Activated CD4-positive, alpha-beta T cell treated with anti-CD3 and anti-CD28 coated beads for 4 hours (primary cell): ENCODE results near the gene HOXC10.

Experiments used
- DNase-seq, 2 donors: peaks; one replicate each; pipeline ENCODE4 v3.0.0-alpha.2; 2020

Gene HOXC10

DNA sequence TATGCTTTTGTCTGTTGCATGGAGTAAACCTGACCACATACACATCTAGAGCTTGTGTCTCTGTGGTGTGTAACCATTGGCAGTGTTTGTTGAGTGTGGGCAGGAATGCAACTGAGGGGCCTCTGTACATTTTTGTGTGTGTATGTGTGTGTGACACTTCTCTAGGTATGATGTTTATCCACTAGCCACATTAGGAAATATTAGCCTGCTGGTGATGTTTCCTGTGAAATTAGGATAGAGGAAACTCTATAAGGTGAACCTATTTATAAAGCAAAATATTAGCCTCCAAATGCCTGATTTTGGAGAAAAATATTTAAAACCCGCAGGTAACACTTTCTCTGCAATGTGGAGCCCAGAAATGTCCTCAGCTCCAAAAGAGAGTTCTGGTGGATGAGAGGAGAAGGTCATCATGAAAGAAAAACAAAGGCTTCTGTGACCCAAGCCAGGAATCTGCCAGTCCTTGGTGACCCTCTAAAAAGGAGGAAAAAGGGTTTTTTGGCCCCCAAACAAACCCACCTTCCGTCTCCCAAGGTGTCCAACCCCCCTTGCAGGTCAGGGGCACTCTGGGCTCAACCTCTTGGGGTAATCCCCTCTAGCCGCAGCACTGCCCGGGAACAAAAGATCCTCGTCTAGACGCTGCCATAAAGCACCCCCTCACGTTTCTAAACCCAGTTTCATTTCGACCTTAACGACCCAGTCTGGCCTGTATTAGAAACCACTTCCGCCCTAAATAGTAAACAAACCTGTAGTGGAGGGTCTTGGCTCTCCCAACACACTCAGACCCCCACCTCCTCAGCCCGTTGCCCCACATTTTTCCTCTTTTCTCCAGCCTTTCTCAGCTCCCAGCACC lies 7.1 kb upstream of the HOXC10 start:
- no peak for DNase-seq

DNA sequence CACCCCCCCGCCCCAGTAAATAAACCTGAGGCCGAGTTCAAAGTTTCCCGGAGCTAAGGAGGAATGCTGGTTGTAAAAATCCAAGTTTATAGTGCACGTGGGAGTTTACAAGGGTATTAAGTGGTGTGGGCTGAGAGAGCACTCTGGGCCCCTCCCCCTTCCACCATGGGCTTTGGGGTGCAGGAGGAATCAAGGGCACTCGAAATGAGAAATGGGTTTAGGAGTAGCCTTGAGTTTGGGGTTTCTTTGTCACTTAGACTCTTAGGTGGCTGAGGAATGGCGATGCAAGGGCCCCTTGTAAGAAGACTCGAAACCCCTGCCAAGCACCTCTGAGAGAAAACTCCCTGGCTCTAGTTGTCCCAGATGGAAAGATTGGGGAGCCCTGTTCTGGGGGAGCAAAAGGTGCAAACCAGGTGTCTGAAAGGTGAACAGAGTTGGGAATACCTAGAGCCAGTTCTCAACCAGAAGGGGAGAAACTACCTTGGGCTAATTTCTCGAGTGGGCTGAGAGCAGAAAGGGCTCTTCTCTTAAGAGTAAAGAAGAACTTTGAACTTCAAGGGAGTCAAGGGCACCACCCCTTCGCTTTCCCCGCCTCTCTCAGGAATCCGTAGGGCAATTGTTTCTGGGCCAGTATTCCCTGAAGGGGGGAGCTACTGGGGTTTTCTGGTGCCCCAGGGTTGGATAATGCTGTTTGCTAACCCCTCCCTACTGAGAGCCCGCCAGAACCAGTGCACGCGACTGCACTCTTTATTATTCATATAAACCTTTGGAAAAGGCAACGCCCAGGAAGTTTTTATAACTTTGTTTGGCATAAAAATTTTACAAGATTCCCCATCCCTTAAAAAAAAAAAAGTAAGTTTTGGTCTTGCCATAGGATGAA lies 6.2 kb upstream of the HOXC10 start:
- DNase-seq, result no peak

DNA sequence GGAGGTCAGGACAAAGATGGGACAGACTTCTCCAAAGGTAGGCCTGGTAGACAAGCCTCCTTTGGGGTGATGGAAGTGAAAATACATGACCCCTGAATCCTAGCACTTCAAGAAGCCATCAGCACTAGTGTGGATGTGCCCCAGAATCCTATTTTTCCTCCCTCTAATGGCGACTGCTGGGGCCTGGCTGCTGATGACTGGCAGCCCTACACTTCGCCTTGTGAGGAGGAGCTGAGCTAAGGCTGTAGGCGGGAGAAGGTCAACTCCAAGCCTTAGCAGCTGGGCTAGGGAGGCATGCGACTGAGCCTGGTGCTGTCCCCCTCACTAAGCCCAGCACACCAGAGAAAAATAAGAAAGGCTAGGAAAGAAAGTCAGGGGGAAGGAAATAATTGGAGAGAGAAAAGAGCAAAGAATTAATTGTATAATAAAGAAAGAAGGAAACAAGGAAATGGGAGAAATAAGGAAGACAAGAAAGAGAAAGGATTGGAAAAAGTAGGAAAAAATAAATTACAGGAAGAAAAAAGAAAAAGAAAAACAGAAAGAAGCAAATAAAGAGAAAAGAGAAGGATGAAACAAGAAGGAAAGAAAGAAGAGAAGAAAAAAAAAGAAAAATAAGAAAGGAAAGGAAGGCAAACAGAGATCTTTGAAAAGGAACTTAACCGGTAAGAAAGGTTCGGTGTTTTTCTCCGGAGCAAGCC lies 4.7 kb upstream of the HOXC10 start:
- no peak for DNase-seq

DNA sequence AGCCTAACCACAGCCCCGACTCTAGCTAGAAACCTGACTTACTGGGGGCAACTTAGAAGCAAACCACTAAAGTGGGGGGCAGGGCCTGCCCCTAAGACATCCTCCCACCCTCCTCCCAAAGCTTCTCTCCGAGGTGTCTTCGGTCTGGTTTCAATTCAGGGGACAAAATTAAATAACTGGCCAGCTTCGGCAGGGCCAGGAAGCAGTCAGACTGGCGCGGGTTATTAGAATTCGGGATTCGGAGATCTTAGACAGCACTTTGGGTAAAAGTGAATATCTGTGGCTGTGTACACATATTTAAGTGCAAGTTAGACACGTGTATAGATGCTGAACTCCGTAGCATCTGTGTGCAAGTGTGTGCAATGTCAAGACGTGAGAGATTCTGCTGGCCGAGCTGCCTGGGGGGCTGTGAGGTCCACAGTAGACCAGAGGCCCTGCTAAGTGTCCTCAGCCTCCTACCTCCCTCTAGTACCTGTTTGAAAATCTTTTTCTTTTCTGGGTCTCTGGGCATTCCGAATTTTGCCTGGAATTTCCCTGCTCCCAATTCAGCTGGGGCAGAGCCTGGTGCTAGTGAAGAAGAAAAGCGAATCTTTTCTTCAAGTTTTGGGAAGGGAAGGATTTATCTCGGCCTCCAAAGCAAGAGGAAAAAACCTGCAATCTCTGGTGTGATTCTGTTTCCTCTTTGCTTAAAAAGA lies 4.0 kb upstream of the HOXC10 start:
- no peak for DNase-seq

DNA sequence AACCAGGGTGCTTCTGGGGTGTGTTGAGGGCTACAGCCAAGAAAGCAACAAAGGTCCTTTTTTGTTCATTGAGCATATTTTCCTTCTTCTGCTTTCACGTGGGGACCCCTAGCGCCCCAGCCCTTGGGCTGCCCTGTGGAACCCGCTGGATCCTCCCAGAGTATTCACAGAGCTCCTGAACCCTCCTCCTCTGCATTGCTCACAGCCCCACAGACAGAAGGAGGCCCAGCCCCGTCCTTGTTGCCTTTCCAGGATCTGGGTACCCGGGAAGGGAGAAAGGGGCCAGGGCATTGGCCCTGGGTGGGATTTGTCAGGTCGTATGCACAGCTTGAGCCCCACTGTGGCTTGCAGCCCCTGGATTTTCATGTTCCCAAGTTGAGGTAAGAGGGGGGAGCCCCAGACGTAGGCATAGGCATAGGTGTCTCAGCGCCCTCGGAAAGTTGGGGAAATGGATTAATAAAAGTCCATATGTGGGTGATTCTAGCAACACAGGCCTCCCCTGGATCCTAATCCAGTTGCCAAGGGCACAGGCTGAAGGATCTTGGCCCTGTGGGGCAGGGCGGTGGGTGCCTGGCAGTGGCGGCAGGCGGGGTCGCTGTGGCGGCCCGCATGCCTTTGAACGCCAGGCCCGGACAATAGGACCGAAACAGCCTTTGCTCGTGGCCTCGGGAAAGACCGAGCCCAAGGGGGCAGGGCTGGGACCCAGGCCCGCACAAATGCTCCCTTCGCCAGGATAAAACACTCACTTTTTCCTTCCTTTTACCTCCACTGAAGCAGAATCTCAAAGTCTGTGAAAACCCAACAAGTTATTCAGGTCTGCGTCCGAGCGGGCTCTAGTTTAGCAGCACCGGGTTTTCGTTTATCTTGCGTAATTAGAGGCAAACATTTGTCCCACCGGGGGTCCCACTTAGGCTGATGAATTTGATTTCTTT lies 3.0 kb upstream of the HOXC10 start:
- no peak for DNase-seq

DNA sequence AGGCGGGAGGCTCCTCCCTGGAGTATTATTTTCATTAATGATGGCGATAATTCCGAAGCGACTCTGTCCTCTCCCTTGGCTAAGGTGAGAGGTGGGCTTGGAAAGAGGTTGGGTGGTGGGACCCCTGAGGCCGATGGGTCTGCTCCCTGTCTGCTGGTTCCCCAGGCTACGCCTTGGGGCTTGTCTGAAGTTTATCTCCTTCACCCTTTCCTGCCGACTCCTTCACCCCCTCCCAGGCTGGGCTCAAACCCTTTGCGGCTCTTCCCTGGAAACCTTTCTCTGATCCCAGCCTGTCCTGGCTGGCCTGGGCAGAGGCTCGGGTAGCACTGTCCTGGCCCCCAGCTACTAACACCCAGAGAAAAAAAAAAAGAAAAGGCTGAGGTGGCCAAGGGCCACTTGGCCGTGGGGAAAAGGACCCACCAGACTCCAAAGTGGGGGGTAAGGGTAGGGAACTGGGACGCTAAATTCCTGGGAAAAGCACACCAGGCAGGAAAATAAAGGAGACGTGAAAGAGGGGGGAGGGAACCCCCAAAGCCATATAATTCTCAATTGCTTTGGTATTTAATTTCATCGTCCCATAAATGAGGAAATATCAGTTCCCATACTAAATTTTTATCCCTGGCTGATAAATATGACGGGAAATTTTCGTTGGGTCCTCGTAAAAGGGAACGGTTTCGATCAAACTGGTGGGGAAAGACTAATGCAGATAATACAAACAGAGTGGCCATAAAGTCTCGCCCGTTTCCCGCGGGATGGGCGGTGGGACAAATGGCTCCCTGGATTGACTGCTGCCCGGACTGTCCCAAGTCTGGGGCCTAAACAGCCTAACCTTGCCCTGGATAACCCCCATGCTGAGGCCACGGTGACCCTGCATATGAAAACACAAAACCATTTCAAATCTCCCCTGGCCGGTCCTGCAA lies 2.0 kb upstream of the HOXC10 start:
- DNase-seq, result no peak

DNA sequence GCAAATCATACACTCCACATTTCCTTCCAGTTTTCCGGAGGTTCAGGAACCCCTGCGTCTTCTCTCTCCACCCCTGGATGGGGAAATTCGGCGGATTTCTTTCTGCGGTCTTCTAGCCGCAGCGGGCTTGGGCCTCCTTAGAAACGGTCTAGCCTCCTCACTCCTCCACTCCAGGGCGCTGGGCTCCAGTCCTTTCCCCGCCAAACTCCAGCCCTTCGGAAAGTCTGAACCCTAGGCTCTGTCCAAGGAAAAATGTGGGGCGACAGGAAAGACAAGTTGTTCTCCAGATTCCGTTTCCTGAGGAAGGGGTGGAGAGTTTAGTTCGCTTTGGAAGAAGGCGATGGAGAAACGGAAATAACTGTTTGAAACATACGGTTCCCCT lies 1.4 kb upstream of the HOXC10 start:
- DNase-seq, result no peak

DNA sequence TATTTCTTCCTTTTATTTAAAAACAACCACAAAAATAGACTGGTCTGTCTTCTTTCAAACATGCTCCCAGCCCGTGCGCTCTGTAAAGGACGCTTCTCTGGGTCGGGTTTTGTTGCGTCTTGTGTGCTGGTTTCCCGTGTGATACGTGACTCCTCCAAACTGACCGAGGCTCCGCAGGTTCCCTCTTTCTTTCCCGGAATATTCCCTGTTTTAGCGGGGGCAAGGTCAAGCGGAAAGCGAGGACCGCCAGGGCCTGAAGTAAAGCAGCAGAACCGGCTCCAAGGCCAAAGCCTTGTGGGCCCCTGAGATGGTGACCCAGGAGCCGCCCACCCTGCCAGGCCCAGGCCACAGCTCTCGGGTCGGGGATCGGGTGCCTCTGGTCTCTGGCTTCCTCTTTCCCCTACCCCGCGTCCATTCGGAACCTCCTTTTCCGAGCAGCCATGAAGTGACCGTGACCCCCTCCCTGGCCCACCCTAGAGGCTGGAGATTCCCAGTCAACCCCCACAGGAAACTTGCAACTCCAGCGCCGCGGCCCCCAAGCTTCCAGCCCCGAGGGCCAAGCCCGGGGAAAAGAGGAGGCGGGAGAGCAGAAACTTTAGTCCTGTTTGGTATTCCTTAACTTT lies 885 bp upstream of the HOXC10 start:
- DNase-seq, result no peak

DNA sequence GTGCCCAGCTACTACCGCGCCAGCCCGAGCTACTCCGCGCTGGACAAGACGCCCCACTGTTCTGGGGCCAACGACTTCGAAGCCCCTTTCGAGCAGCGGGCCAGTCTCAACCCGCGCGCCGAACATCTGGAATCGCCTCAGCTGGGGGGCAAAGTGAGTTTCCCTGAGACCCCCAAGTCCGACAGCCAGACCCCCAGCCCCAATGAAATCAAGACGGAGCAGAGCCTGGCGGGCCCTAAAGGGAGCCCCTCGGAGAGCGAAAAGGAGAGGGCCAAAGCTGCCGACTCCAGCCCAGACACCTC lies 697 bp downstream of the HOXC10 start:
- DNase-seq, result no peak

DNA sequence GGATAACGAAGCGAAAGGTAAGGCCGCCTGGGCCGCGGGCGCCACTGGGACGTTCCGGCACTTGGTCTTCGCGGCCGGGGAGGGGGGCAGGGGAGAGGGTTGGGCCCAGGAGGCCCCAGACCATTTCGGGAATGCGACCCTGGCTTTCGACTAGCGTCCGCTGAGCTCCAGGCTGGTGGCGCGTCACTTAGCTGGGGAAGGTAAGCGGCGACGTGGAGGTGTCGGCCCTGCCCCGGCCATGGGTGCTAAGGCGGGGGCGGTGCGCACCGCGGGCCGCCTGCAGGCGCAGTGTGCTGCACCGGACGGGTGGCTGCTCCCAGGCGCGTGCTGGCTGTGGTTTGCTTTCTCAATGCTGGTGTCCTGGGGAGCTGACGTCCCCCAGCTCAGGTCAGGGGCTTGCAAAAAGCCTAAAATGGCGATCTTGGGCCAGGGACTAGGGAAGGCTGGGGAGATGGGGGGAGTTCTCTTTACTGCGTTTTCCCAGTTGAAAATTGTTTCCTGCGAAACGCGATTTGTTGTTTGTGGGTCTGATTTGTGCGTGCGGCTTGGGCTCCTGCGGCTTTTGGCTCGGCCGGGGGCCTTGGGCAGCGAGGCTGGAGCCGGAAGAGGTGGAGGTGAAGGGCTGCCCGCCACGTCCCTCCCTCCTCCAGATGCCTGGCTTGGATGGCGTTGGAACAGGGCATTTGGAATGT lies 1.2 kb downstream of the HOXC10 start:
- no peak for DNase-seq

DNA sequence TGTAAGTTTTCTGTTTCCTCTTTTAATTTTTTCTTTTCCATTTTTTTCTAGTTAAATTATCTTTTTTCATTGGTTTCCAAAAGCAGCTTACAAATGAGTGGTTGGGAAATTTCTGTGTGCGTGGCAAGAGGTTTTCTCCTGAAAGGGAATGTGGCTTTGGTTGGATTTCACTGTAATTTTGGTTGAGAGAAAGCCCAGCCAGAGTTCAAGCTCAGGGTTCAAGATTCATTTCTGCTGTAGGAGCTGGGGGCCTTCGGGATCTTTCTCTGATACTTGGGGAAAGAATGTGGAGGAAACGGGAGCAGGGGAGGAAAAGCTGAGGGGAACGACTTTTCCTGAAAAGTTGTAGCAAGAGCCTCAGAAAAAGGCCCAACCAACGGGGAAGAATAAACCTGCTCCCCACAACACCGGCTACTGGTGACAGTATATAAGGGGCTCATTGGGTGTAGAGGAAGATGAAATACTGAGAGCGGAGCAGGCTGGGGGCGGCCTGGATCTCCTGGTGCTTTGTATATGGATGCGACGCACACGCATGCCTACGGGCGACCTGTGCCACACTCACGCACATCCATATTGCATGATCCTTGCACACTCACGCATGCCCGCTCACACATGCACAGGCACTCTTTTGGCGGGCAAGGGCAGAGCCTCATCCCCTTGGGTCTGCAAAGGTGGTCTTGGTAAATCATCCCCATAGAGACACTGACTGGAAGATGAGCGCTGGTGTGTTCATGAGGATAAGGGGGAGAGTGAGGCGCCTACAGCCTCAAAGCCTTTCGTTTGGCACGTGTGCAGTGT lies 1.9 kb downstream of the HOXC10 start:
- DNase-seq, result no peak

DNA sequence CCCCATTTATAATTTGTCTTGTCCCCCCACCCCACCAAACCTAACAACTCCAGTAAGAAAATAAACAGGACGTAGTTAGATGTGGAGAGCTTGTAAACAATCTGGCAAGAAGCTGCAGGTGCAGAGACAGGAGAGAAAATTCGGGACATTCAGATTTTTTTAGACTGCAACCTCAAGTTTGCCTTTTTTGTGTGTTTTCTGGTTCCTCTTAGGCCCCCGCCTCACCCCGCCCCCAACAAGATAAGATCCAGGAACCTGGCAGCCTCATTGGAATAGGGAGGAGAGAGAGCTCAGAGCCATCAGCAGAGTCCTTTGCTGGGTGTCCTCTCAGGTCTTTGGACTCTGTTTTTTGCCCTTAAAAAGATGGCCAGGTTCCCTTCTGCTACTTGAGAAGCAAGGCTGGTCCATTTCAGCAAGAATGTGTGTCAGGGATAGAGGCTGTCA lies 2.9 kb downstream of the HOXC10 start:
- DNase-seq, result no peak

DNA sequence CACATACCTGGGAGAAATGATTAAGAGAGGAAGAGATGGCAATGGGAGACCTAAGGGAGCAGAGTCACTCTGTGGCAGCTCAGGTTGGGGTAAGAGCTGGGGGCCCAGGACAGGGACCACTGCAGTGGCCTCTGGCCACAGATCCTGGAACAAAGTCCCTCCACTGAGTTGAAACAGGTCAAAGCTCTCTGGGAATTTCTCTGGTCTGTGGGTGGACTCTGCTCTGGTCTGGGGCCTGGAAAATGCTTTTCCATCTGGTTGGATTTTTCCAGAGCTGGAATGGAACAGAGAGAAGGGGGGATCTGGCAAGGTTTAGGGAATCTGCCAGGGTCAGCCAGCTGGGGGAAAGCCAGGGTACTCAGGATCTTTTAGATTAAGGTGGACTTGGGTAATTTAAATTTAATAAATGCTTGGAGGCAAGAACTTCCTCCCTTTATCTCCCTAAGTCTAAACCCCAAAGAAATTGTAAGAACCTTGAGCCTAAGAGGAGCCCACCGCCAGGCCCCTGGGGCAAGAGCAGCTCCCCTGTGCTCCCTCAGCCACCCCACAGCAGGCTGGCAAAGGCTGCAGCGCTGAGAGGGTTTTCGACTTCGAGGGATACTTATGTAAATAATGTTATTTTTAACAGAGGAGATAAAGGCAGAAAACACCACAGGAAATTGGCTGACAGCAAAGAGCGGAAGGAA lies 3.7 kb downstream of the HOXC10 start:
- no peak for DNase-seq

DNA sequence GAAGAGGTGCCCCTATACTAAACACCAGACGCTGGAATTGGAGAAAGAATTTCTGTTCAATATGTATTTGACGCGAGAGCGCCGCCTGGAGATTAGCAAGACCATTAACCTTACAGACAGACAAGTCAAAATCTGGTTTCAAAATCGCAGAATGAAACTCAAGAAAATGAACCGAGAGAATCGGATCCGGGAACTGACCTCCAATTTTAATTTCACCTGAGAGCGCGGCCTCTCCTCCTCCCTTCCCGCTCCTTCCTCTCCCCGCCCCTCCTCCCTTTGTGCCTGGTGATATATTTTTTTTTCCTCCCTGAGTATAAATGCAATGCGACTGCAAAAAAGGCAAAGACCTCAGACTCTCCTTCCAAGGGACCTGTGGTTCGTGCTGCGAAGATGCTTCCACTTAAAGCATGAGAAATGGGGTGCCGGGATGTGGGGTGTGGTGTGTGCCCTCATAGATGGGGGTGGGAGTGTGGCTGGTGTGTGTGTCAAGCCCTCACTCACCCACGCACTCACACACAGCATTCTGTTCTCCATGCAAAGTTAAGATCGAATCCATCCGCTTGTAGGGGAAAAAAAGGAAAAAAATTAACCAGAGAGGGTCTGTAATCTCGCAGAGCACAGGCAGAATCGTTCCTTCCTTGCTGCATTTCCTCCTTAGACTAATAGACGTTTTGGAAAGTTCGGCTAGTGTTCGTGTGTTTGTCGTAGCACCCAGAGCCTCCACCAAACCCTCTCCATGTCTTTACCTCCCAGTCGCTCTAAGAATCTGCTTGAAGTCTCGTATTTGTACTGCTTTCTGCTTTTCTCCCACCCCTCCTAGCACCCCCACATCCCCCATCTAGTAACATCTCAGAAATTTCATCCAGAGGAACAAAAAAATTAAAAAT lies 4.5 kb downstream of the HOXC10 start:
- no peak for DNase-seq

DNA sequence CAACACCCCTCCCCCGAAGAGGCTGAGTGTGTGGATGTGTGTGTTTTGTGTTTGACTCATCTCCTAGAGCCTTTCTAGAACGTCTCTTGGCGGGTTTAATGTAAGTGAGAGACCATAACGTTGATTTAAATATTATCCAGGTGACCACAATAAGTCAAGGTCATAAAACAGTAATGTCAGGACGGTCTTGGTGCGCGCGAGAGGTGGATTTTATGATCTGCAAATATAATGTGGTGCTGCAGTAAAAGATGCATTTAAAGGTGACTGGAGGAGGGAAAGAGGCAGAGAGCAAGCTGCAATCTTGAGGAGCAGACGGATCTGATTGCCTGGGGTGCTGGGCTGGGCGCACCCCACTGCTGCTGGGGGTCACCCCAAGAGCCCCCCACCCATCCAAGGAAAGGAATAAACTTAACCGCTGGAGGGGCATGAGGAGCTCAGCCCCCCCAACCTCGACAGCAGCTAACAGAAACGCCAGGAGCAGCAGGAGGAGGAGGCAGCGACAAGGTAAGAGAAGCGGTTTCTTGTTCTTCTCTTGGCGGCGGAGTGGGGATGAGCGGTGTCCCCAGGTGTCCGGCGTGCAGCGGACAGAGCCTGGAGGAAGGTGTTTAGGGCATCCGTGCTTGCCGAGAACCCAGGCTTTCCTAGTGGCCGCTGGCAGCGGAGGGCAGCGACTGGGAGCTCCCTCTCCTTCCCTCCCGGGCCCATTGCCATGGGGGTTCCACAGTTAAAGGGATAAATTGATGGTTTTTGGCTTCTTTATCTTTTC lies 5.5 kb downstream of the HOXC10 start:
- DNase-seq, result no peak

DNA sequence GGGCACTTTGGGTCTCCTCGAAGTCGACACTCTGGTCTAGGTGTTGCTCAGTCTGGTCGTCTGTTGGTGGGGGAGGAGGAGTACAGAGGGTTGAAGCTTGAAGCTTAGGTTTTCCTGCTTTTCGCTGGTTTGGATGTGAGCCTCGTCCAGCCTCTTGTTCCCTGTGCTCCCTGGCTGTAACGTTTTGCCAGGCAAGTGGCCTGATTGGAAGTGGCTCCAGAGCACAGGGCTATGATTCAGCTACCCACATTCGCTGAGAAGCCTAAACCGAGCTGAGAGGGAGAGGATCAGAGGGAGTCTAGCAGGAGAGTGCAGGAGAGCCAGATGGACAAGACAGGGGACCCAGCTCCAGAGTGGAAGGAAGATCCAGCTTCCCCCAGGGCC lies 6.1 kb downstream of the HOXC10 start:
- no peak for DNase-seq
